Neural crest cell (in vitro differentiated cells): ENCODE measurements around the gene CC2D1B. TPM values are rescaled to one million over a fixed set of nuclear protein-coding genes. Genes with fewer than 3 reads are reported as not detected.
"Not testable (repeated sequence)": the region's sequence is repeated elsewhere in the genome, so short reads cannot be mapped to it uniquely, and the experiment has no call there.

Source experiments
- DNase-seq: peaks from one replicate; pipeline ENCODE4 v3.0.0; 2021; ENCODE audit warnings: low read depth, mixed read lengths, low spot score
- H3K27ac Mint-ChIP-seq: one replicate; pipeline ENCODE4 v1.8.0; 2021; ENCODE audit warnings: mild to moderate bottlenecking, mixed read lengths; ENCODE audit not compliant: unreplicated experiment
- H3K27me3 Mint-ChIP-seq: 2 replicates; pipeline ENCODE4 v1.8.0; 2021; ENCODE audit warnings: low read depth, mild to moderate bottlenecking, mixed read lengths
- H3K36me3 Mint-ChIP-seq: 2 replicates; pipeline ENCODE4 v1.8.0; 2021; ENCODE audit warnings: low read depth, mild to moderate bottlenecking, mixed read lengths
- H3K4me1 Mint-ChIP-seq: 2 replicates; pipeline ENCODE4 v1.8.0; 2021; ENCODE audit warnings: mixed read lengths
- H3K4me3 Mint-ChIP-seq: one replicate; pipeline ENCODE4 v1.8.0; 2021; ENCODE audit warnings: mild to moderate bottlenecking, mixed read lengths
- H3K9me3 Mint-ChIP-seq: 2 replicates; pipeline ENCODE4 v1.8.0; 2021; ENCODE audit warnings: mixed read lengths
- total RNA-seq: library from RNA; stranded (reverse); gene quantifications from 2 replicates; pipeline ENCODE4 v1.2.1, GENCODE V29; 2021
- TF ChIP-seq, protein P1 (sequence below): fragments of 200-600 bp; sonication (generic); conservative IDR thresholded peaks from 2 replicates; pipeline ENCODE4 v1.5.0; 2021; ENCODE audit warnings: antibody characterized with exemption, mild to moderate bottlenecking

The CC2D1B gene
- total RNA-seq, 1 donor from 2014 or later = 34.5 TPM

DNA sequence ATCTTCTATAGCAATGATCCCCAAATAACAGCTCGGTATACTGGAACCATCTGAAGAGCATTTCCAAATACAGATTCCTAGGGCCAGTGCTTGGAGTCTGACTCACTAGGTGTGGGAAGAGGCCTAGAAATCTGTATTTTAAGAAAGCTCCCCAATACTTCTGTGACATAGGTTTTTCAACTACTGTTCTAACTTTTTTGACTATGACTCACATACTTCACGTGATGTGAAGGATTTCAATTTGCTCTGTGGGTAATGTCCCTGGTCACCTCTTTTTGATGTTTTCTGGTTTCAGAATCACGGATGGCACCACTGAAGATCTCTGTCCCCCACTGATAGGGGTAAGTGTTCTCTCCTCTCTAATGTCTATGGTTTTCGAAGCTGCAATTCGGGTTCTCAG lies 27.2 kb upstream of the CC2D1B start:
- H3K9me3 Mint-ChIP-seq = no peaks in the 10 kb centered on the region
- H3K27me3 Mint-ChIP-seq = no peaks in the 10 kb centered on the region
- H3K4me3 Mint-ChIP-seq = no peak overlapping the region
- H3K36me3 Mint-ChIP-seq = peaks cover 17% of the 10 kb centered on the region
- TF ChIP-seq, protein P1, sequence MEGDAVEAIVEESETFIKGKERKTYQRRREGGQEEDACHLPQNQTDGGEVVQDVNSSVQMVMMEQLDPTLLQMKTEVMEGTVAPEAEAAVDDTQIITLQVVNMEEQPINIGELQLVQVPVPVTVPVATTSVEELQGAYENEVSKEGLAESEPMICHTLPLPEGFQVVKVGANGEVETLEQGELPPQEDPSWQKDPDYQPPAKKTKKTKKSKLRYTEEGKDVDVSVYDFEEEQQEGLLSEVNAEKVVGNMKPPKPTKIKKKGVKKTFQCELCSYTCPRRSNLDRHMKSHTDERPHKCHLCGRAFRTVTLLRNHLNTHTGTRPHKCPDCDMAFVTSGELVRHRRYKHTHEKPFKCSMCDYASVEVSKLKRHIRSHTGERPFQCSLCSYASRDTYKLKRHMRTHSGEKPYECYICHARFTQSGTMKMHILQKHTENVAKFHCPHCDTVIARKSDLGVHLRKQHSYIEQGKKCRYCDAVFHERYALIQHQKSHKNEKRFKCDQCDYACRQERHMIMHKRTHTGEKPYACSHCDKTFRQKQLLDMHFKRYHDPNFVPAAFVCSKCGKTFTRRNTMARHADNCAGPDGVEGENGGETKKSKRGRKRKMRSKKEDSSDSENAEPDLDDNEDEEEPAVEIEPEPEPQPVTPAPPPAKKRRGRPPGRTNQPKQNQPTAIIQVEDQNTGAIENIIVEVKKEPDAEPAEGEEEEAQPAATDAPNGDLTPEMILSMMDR = no peak
- DNase-seq = no peak
- no peak overlapping the region for H3K27ac Mint-ChIP-seq
- no peaks in the 10 kb centered on the region for H3K4me1 Mint-ChIP-seq

DNA sequence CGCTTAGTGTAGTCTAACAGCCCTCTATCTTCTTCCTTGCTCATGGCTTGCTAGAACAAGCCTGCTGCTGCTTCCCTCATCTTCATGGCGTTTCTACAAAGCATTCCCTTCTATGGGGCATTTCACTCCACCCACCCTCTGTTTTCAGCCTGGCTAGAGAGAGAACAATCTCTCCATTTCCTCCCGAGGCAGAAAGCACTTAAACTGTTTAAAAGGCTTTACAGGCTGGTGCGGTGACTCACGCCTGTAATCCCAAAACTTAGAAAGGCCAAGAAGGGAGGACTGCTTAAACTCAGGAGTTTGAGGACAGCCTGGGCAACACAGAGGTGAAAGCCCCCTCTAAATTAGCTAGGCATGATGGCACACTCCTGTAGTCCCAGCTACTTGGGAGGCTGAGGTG lies 20.5 kb upstream of the CC2D1B start:
- no peaks in the 10 kb centered on the region for H3K9me3 Mint-ChIP-seq
- H3K4me1 Mint-ChIP-seq = no peaks in the 10 kb centered on the region
- peaks cover 11% of the 10 kb centered on the region for H3K36me3 Mint-ChIP-seq
- H3K4me3 Mint-ChIP-seq = no peak overlapping the region
- no peaks in the 10 kb centered on the region for H3K27me3 Mint-ChIP-seq
- TF ChIP-seq, protein P1 = no peak
- no peak overlapping the region for H3K27ac Mint-ChIP-seq
- DNase-seq = no peak

DNA sequence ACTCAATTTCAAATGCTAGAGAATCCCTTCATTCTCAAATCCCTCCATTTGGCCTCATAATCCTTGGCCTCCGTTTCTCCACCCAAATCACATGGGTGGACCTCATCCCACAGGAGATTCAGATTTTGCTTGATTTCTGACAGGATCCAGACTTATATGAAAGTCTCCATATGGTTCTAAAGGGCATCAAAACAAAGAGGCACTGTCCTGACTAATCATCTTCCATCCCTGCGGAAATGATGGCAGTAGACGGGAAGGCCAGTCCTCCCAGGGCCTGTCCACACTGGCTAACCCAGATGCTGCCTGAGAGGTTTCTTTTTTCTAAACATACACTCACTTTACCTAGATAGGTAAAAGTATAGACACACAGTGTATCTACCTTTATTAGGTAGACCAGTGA lies 19.4 kb upstream of the CC2D1B start:
- TF ChIP-seq, protein P1 = no peak
- H3K36me3 Mint-ChIP-seq = peaks cover 12% of the 10 kb centered on the region
- H3K27me3 Mint-ChIP-seq = no peaks in the 10 kb centered on the region

DNA sequence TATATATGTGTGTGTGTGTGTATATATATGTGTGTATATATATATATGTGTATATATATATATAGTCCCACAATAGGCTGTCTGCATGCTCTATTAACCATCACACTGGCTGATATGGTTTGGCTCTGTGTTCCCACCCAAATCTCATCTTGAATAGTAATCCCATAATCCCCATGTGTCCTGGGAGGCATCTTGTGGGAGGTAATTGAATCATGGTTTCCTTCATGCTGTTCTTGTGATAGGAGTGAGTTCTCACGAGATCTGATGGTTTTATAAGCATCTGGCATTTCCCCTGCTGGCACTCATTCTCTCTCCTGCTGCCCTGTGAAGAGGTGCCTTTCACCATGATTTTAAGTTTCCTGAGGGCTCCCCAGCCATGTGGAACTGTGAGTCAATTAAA lies 3.8 kb upstream of the CC2D1B start:
- not testable (repeated sequence) for H3K27ac Mint-ChIP-seq

More for the DNA sequence above, 19.4 kb upstream of the CC2D1B start:
- H3K27ac Mint-ChIP-seq = no peak overlapping the region
- H3K9me3 Mint-ChIP-seq = no peaks in the 10 kb centered on the region
- H3K4me1 Mint-ChIP-seq = no peaks in the 10 kb centered on the region
- no peak for DNase-seq
- H3K4me3 Mint-ChIP-seq = no peak overlapping the region

DNA sequence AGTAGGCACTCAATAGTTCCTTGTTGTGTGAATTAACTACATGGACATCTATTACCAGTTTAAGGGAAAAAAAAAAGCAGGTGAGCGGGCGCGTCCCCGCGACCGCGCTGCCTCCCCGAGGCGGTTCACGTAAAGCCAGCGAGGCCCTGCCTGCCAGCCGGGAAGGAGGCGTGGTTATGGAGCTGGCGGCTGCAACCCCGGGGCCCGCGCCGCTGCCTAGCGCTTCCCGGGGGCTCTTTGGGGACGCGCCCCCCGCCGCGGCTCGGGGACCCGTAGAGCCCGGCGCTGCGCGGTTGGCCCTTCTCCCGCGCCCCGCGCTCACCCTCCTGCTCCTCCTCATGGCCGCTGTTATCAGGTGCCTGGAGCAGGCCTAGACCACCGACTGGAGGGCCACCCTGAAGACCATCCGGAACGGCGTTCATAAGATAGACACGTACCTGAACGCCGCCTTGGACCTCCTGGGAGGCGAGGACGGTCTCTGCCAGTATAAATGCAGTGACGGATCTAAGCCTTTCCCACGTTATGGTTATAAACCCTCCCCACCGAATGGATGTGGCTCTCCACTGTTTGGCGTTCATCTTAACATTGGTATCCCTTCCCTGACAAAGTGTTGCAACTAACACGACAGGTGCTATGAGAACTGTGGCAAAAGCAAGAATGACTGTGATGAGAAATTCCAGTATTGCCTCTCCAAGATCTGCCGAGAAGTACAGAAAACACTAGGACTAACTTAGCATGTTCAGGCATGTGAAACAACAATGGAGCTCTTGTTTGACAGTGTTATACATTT lies 2.6 kb upstream of the CC2D1B start:
- TF ChIP-seq, protein P1 = peak; percentile 30
- H3K36me3 Mint-ChIP-seq = peaks cover 5% of the 10 kb centered on the region
- H3K4me1 Mint-ChIP-seq = peaks cover 34% of the 10 kb centered on the region
- peaks cover 2% of the 10 kb centered on the region for H3K27me3 Mint-ChIP-seq
- H3K27ac Mint-ChIP-seq = no peak overlapping the region
- no peak for DNase-seq
- H3K4me3 Mint-ChIP-seq = peak overlapping the region; percentile 79
- no peaks in the 10 kb centered on the region for H3K9me3 Mint-ChIP-seq

More for the DNA sequence above, 3.8 kb upstream of the CC2D1B start:
- not testable (repeated sequence) for DNase-seq, H3K9me3 Mint-ChIP-seq, H3K27me3 Mint-ChIP-seq
- Mint-ChIP-seq H3K36me3 (peaks cover 10% of the 10 kb centered on the region), H3K4me1 (peaks cover 24% of the 10 kb centered on the region), H3K4me3 (peak overlapping the region; percentile 54)

DNA sequence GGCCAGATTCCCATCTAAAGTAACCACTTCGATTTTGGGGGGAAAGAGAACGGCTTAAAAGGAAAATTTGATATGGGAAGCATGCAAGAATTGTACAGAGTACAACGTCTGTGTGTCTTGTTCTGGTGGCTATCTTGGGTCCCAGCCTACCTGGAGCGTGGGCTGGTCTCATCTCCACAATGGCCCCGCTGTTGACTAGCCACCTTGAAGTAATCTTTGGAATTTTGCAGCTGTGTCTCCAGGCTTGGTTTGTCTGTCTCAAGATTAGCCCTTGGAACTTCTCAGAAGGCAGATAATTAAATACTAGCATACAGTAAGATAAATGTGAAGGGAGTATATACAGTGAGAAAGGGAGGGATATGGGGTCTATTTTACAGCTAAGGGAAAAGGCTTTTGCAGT lies 1.3 kb upstream of the CC2D1B start:
- Mint-ChIP-seq H3K4me1 (peaks cover 34% of the 10 kb centered on the region), H3K27me3 (peaks cover 2% of the 10 kb centered on the region), H3K27ac (no peak overlapping the region), H3K9me3 (no peaks in the 10 kb centered on the region), H3K36me3 (peaks cover 2% of the 10 kb centered on the region), H3K4me3 (peak overlapping the region; percentile 88)
- TF ChIP-seq, protein P1 = no peak
- DNase-seq = no peak
